ENCODE measurements around the gene MED17.

The MED17 gene

GRCh38 chr11:93819966-93820695, 36.0 kb downstream of the MED17 start:
- DNase-seq = no peak

- no peak for DNase-seq
Observed at GRCh38 chr11:93820847-93821246, 36.8 kb downstream of the MED17 start.

- DNase-seq = no peak
Observed at GRCh38 chr11:93821617-93822016, 37.5 kb downstream of the MED17 start.

- DNase-seq = no peak
Observed at GRCh38 chr11:93822359-93822758, 38.3 kb downstream of the MED17 start.

- DNase-seq = no peak
Observed at GRCh38 chr11:93823210-93823609, 39.1 kb downstream of the MED17 start.

- no peak for DNase-seq
Observed at GRCh38 chr11:93827363-93827762, 43.3 kb downstream of the MED17 start.

- DNase-seq = no peak
Observed at GRCh38 chr11:93829598-93829997, 45.5 kb downstream of the MED17 start.

GRCh38 chr11:93831343-93832127, 47.5 kb downstream of the MED17 start:
- DNase-seq = no peak

- no peak for DNase-seq
Observed at GRCh38 chr11:93832780-93833179, 48.7 kb downstream of the MED17 start.

- DNase-seq = no peak
Observed at GRCh38 chr11:93838967-93839366, 54.9 kb downstream of the MED17 start.

- no peak for DNase-seq
Observed at GRCh38 chr11:93840180-93840579, 56.1 kb downstream of the MED17 start.

GRCh38 chr11:93840981-93841380, 56.9 kb downstream of the MED17 start:
- DNase-seq = no peak

GRCh38 chr11:93841446-93841845, 57.4 kb downstream of the MED17 start:
- no peak for DNase-seq

GRCh38 chr11:93842034-93842433, 58.0 kb downstream of the MED17 start:
- DNase-seq = no peak

GRCh38 chr11:93842461-93842860, 58.4 kb downstream of the MED17 start:
- no peak for DNase-seq

- no peak for DNase-seq
Observed at GRCh38 chr11:93843906-93844305, 59.8 kb downstream of the MED17 start.

- no peak for DNase-seq
Observed at GRCh38 chr11:93844568-93844967, 60.5 kb downstream of the MED17 start.

GRCh38 chr11:93845181-93846092, 61.4 kb downstream of the MED17 start:
- DNase-seq = no peak

- DNase-seq = no peak
Observed at GRCh38 chr11:93846411-93846810, 62.3 kb downstream of the MED17 start.

- no peak for DNase-seq
Observed at GRCh38 chr11:93849201-93849600, 65.1 kb downstream of the MED17 start.

GRCh38 chr11:93849751-93850593, 65.9 kb downstream of the MED17 start:
- DNase-seq = no peak

- no peak for DNase-seq
Observed at GRCh38 chr11:93850594-93851018, 66.5 kb downstream of the MED17 start, which contains the start of gene VSTM5. Gene VSTM5 (minus strand): TSS chr11:93850618. CDS start chr11:93850502, 116 bp downstream.
